K562 (cell line): ENCODE results near the gene LHB. TPM values are rescaled to one million over a fixed set of nuclear protein-coding genes. Genes with fewer than 3 reads are reported as not detected.
A peak's percentile ranks its signal among the peaks of the same experiment; 100 is the strongest.

Source experiments
- CTCF ChIP-seq, 3 experiments: IDR thresholded peaks in 2 of 3; conservative IDR thresholded peaks in 1 of 3; 2 replicates each; pipeline ENCODE4 v1.5.1; 2011 to 2012; ENCODE audit warnings: low read length in 3 of 3, mild to moderate bottlenecking in 3 of 3, control low read depth in 2 of 3, improper control_type of control experiment in 1 of 3, inconsistent platforms in 1 of 3, low read depth in 1 of 3, mixed read lengths in 1 of 3, moderate library complexity in 1 of 3; ENCODE audit not compliant: insufficient read depth in 2 of 3
- CXXC5 ChIP-seq: fragments of 250-450 bp; sonication (Bioruptor Pico); IDR thresholded peaks from 2 replicates; pipeline ENCODE4 v1.8.0; 2022; ENCODE audit warnings: inconsistent platforms, mild to moderate bottlenecking, moderate library complexity
- HLTF ChIP-seq: fragments of 450-650 bp; IDR thresholded peaks from 2 replicates; pipeline ENCODE4 v1.6.1; 2016
- HNRNPUL1 ChIP-seq: fragments of 200-400 bp; formaldehyde crosslinking; IDR thresholded peaks from 2 replicates; pipeline ENCODE4 v1.6.1; 2017; ENCODE audit warnings: low read length
- POLR2A ChIP-seq: fragments of 450-650 bp; conservative IDR thresholded peaks from 2 replicates; pipeline ENCODE4 v1.6.1; 2016
- POLR3G ChIP-seq: IDR thresholded peaks from 2 replicates; pipeline ENCODE4 v1.6.1; 2011; ENCODE audit not compliant: insufficient read length, insufficient replicate concordance; ENCODE audit errors: extremely low read depth
- PTRF ChIP-seq: fragments of 450-650 bp; IDR thresholded peaks from 2 replicates; pipeline ENCODE4 v1.6.1; 2016; ENCODE audit warnings: mild to moderate bottlenecking, missing genetic modification characterization, missing compliant biosample characterization
- RBFOX2 ChIP-seq: fragments of 200-400 bp; formaldehyde crosslinking; IDR thresholded peaks from 2 replicates; pipeline ENCODE4 v1.6.1; 2017; ENCODE audit warnings: low read depth, mild to moderate bottlenecking, low read length, moderate library complexity
- RFX1 ChIP-seq: fragments of 450-650 bp; IDR thresholded peaks from 2 replicates; pipeline ENCODE4 v1.6.1; 2016; ENCODE audit warnings: mild to moderate bottlenecking, moderate library complexity
- SMAD2 ChIP-seq: fragments of 150-350 bp; IDR thresholded peaks from 2 replicates; pipeline ENCODE4 v1.6.1; 2014; ENCODE audit warnings: low read depth, mild to moderate bottlenecking, low read length
- TFAP4 ChIP-seq: sonication (generic); formaldehyde crosslinking; IDR thresholded peaks from 2 replicates; pipeline ENCODE4 v1.8.0; 2022; ENCODE audit warnings: missing genetic modification reagents, mild to moderate bottlenecking, moderate library complexity, borderline replicate concordance
- U2AF2 ChIP-seq: fragments of 200-400 bp; formaldehyde crosslinking; optimal IDR thresholded peaks from 2 replicates; pipeline ENCODE3; 2017; ENCODE audit warnings: low read depth, mild to moderate bottlenecking, low read length
- ZNF133 ChIP-seq: fragments of 250-450 bp; sonication (Bioruptor Pico); IDR thresholded peaks from 2 replicates; pipeline ENCODE4 v1.4.0; 2020; ENCODE audit warnings: mild to moderate bottlenecking
- ZNF592 ChIP-seq: fragments of 450-650 bp; IDR thresholded peaks from 2 replicates; pipeline ENCODE4 v1.6.1; 2017; ENCODE audit warnings: antibody characterized with exemption, mild to moderate bottlenecking
- ZNF644 ChIP-seq: fragments of 200-800 bp; sonication (Bioruptor generic); IDR thresholded peaks from 2 replicates; pipeline ENCODE4 v1.6.1; 2016; ENCODE audit warnings: low read depth, missing genetic modification characterization, missing compliant biosample characterization
- ZNF764 ChIP-seq: fragments of 250-450 bp; sonication (Bioruptor Pico); IDR thresholded peaks from 2 replicates; pipeline ENCODE4 v1.4.0; 2020; ENCODE audit warnings: low read depth, mild to moderate bottlenecking, moderate library complexity
- polyA plus RNA-seq, 8 experiments: library from polyadenylated mRNA; depleted of rRNA in 4 of 8; stranded (reverse) in 5 of 8; unstranded in 3 of 8; fragments of >200 nt; fragmentation: Nextera tagmentation in 2 of 8; fragmentation: Illumina TruSeq in 1 of 8; extraction: Ambion mirVana in 2 of 8; extraction: Trizol in 1 of 8; gene quantifications; 2 replicates each; pipeline versions ENCODE4 v1.2.1 to v1.2.3, GENCODE V29; 2011 to 2014; ENCODE audit warnings: inconsistent platforms in 1 of 8, missing spikeins in 1 of 8
- total RNA-seq, 7 experiments: library from RNA; depleted of rRNA in 6 of 7; stranded (reverse); fragments of >200 nt in 6 of 7; fragmentation: Illumina TruSeq in 2 of 7; extraction: Trizol in 2 of 7; gene quantifications; 2 replicates each; pipeline versions ENCODE4 v1.2.1 to v1.2.3, GENCODE V29; 2011 to 2021; ENCODE audit warnings: low replicate concordance in 1 of 7
- TF ChIP-seq, protein P1 (sequence below): fragments of 250-450 bp; sonication (Bioruptor Pico); IDR thresholded peaks from 2 replicates; pipeline ENCODE4 v1.4.0; 2020; ENCODE audit warnings: mild to moderate bottlenecking, moderate library complexity
- TF ChIP-seq, protein P2 (sequence below): fragments of 450-650 bp; IDR thresholded peaks from 2 replicates; pipeline ENCODE4 v1.7.0; 2016; ENCODE audit warnings: borderline replicate concordance

Gene LHB
- total and polyA plus RNA-seq, 9 of the 15 experiments (the other 6 are each of a cell fraction or from before 2014, with no cell fraction given): 0.54 TPM; not detected in 8

- TF ChIP-seq, protein P1, sequence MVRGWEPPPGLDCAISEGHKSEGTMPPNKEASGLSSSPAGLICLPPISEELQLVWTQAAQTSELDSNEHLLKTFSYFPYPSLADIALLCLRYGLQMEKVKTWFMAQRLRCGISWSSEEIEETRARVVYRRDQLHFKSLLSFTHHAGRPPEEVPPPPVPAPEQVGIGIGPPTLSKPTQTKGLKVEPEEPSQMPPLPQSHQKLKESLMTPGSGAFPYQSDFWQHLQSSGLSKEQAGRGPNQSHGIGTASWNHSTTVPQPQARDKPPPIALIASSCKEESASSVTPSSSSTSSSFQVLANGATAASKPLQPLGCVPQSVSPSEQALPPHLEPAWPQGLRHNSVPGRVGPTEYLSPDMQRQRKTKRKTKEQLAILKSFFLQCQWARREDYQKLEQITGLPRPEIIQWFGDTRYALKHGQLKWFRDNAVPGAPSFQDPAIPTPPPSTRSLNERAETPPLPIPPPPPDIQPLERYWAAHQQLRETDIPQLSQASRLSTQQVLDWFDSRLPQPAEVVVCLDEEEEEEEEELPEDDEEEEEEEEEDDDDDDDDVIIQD (CRISPR knock-in tag): no peak
- no peak for TF ChIP-seq SMAD2
- TF ChIP-seq ZNF764: peak; percentile 93
- no peak for TF ChIP-seq ZNF133 (CRISPR knock-in tag)
- peak; percentile 28 to 81 (median 41); a peak in 5 of 6 replicates for TF ChIP-seq CTCF (IDR thresholded peaks at IDR 0.05 in 2 of 3, conservative IDR thresholded peaks at IDR 0.05 in 1 of 3; ENCODE audit: insufficient read depth in 2 of 3, low read depth in 1 of 3, low read length in 3 of 3)
- TF ChIP-seq RFX1: no peak
- TF ChIP-seq POLR2A: 0 out of 2 replicates have a peak, but pooled peaks have one; percentile 37
- peak; percentile 21; the same call in 1 of the 2 replicates for TF ChIP-seq TFAP4 (CRISPR knock-in tag)
- TF ChIP-seq, protein P2, sequence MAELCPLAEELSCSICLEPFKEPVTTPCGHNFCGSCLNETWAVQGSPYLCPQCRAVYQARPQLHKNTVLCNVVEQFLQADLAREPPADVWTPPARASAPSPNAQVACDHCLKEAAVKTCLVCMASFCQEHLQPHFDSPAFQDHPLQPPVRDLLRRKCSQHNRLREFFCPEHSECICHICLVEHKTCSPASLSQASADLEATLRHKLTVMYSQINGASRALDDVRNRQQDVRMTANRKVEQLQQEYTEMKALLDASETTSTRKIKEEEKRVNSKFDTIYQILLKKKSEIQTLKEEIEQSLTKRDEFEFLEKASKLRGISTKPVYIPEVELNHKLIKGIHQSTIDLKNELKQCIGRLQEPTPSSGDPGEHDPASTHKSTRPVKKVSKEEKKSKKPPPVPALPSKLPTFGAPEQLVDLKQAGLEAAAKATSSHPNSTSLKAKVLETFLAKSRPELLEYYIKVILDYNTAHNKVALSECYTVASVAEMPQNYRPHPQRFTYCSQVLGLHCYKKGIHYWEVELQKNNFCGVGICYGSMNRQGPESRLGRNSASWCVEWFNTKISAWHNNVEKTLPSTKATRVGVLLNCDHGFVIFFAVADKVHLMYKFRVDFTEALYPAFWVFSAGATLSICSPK: no peak
- no peak for TF ChIP-seq HNRNPUL1
- no peak for TF ChIP-seq ZNF644 (tag)
- no peak for TF ChIP-seq POLR3G
- 0 out of 2 replicates have a peak, but pooled peaks have one; percentile 17 for TF ChIP-seq CXXC5 (CRISPR knock-in tag)
- no peak for TF ChIP-seq PTRF (tag)
- TF ChIP-seq ZNF592: no peak
- no peak for TF ChIP-seq U2AF2
- no peak for TF ChIP-seq HLTF
- TF ChIP-seq RBFOX2: no peak
Measured at GRCh38 chr19:49019242-49019932, 2.5 kb upstream of the LHB start (continued).
